Right lobe of liver (tissue), 4 donors: ENCODE data around the gene TCF12.

Experiments
- CTCF ChIP-seq, 4 donors: fragments of 200-600 bp in 3 of 4; fragments of 450-650 bp in 1 of 4; IDR thresholded peaks; one replicate each; pipeline versions ENCODE4 v1.5.1 to v1.8.0; 2016 to 2022; ENCODE audit warnings: antibody characterized with exemption in 4 of 4, mild to moderate bottlenecking in 2 of 4
- POLR2A ChIP-seq: fragments of 450-650 bp; IDR thresholded peaks from one replicate; pipeline ENCODE4 v1.6.1; 2017; ENCODE audit warnings: antibody characterized with exemption, mild to moderate bottlenecking
- donor health status: DM: no; HTN: no; CAD: no.
- donor health status: DM: no; HTN: no; CAD: no.
- donor health status: DM: no; HTN: yes; CAD: no.

GRCh38 chr15:57322602-57323250 is 404.3 kb downstream of the TCF12 start:
- TF ChIP-seq CTCF (IDR thresholded peaks at IDR 0.05): no peak
- TF ChIP-seq POLR2A: no peak
